OCI-LY1 (cell line): Measurements from ENCODE around the gene PIGU.

Experiments used
- H2AFZ ChIP-seq: fragments of 200-600 bp; sonication (generic), shearing (Covaris generic); 2 replicates; pipeline ENCODE4 v1.6.0; 2014; ENCODE audit warnings: antibody characterized with exemption, mild to moderate bottlenecking, low read length
- H3F3A ChIP-seq: fragments of 200-600 bp; sonication (generic), shearing (Covaris generic); 2 replicates; pipeline ENCODE4 v1.6.0; 2014; ENCODE audit warnings: mild to moderate bottlenecking, antibody characterized with exemption, low read length, moderate library complexity; ENCODE audit not compliant: insufficient read depth
- H3K27ac ChIP-seq: fragments of 200-600 bp; sonication (generic); 2 replicates; pipeline ENCODE4 v1.5.1; 2014; ENCODE audit warnings: low read length, mixed run types, mild to moderate bottlenecking, low read depth; ENCODE audit not compliant: poor library complexity, severe bottlenecking
- H3K27me3 ChIP-seq: fragments of 200-600 bp; sonication (generic); 2 replicates; pipeline ENCODE4 v1.6.0; 2014; ENCODE audit warnings: antibody characterized with exemption, mild to moderate bottlenecking, low read length, moderate library complexity; ENCODE audit not compliant: insufficient read depth
- H3K36me3 ChIP-seq: fragments of 200-600 bp; sonication (generic); 2 replicates; pipeline ENCODE4 v1.6.1; 2014; ENCODE audit warnings: mild to moderate bottlenecking, antibody characterized with exemption, low read length, moderate library complexity, mixed read lengths; ENCODE audit not compliant: insufficient read depth
- H3K4me1 ChIP-seq: fragments of 200-600 bp; sonication (generic); 2 replicates; pipeline ENCODE4 v1.5.1; 2014; ENCODE audit warnings: mild to moderate bottlenecking, low read length, moderate library complexity; ENCODE audit not compliant: insufficient read depth, severe bottlenecking
- H3K4me2 ChIP-seq: fragments of 200-600 bp; sonication (generic), shearing (Covaris generic); 2 replicates; pipeline ENCODE4 v1.6.1; 2014; ENCODE audit warnings: low read length
- H3K4me3 ChIP-seq: fragments of 200-600 bp; sonication (generic); 2 replicates; pipeline ENCODE4 v1.5.1; 2014; ENCODE audit warnings: low read length, low read depth, mild to moderate bottlenecking, mixed read lengths; ENCODE audit not compliant: poor library complexity, severe bottlenecking
- H3K79me2 ChIP-seq: fragments of 200-600 bp; shearing (Covaris generic); 2 replicates; pipeline ENCODE4 v1.6.1; 2016; ENCODE audit warnings: mixed run types, low read length, mixed read lengths; ENCODE audit not compliant: insufficient read depth
- H3K9ac ChIP-seq: fragments of 200-600 bp; sonication (generic), shearing (Covaris generic); 2 replicates; pipeline ENCODE4 v1.6.1; 2014; ENCODE audit warnings: mild to moderate bottlenecking, low read length, mixed read lengths
- H3K9me2 ChIP-seq: fragments of 200-600 bp; sonication (generic), shearing (Covaris generic); 2 replicates; pipeline ENCODE4 v1.6.1; 2014; ENCODE audit warnings: low read depth, mild to moderate bottlenecking, low read length, mixed read lengths
- H3K9me3 ChIP-seq: fragments of 200-600 bp; shearing (Covaris generic); 2 replicates; pipeline ENCODE4 v1.6.1; 2014; ENCODE audit warnings: low read length, mixed read lengths
- H4K20me1 ChIP-seq: fragments of 200-600 bp; sonication (generic), shearing (Covaris generic); 2 replicates; pipeline ENCODE4 v1.6.0; 2016; ENCODE audit warnings: mild to moderate bottlenecking, low read length; ENCODE audit not compliant: insufficient read depth
- CTCF ChIP-seq: fragments of 200-600 bp; sonication (generic), shearing (Covaris generic); IDR thresholded peaks from 2 replicates; pipeline ENCODE4 v1.5.1; 2017; ENCODE audit warnings: mild to moderate bottlenecking, antibody characterized with exemption, low read length, moderate library complexity, mixed read lengths
- EZH2 ChIP-seq: fragments of 200-600 bp; sonication (generic), shearing (Covaris generic); IDR thresholded peaks from 2 replicates; pipeline ENCODE4 v1.8.0; 2017; ENCODE audit warnings: borderline replicate concordance, mixed run types, mild to moderate bottlenecking, antibody characterized with exemption, low read length, moderate library complexity, mixed read lengths

PIGU gene

GRCh38 chr20:34675993-34676641, 775 bp downstream of the PIGU start:
- Histone ChIP-seq H3K4me1 (peaks cover 20% of the 10 kb centered on the region), H2AFZ (no peak overlapping the region), H3K4me3 (peak overlapping the region; percentile 78), H3K27me3 (no peaks in the 10 kb centered on the region), H3K9ac (peak overlapping the region; percentile 76), H3K79me2 (peaks cover 10% of the 10 kb centered on the region), H3K4me2 (peak overlapping the region; percentile 93), H3K9me3 (no peaks in the 10 kb centered on the region), H3K36me3 (no peaks in the 10 kb centered on the region), H3K27ac (peak overlapping the region; percentile 19), H3K9me2 (no peaks in the 10 kb centered on the region), H4K20me1 (no peaks in the 10 kb centered on the region), H3F3A (no peaks in the 10 kb centered on the region)
- TF ChIP-seq CTCF (no peak), EZH2 (no peak)

GRCh38 chr20:34675561-34675960, 1.3 kb downstream of the PIGU start:
- Histone ChIP-seq H3K9me2 (no peaks in the 10 kb centered on the region), H2AFZ (no peak overlapping the region), H3K4me3 (peak overlapping the region; percentile 78), H3K4me2 (peak overlapping the region; percentile 93), H3K79me2 (peaks cover 10% of the 10 kb centered on the region), H3K27me3 (no peaks in the 10 kb centered on the region), H3F3A (no peaks in the 10 kb centered on the region), H3K36me3 (no peaks in the 10 kb centered on the region), H3K27ac (no peak overlapping the region), H3K4me1 (peaks cover 20% of the 10 kb centered on the region), H3K9me3 (no peaks in the 10 kb centered on the region), H4K20me1 (no peaks in the 10 kb centered on the region), H3K9ac (peak overlapping the region; percentile 27; the same call in 1 of the 2 replicates)
- TF ChIP-seq EZH2 (no peak), CTCF (no peak)

DNA sequence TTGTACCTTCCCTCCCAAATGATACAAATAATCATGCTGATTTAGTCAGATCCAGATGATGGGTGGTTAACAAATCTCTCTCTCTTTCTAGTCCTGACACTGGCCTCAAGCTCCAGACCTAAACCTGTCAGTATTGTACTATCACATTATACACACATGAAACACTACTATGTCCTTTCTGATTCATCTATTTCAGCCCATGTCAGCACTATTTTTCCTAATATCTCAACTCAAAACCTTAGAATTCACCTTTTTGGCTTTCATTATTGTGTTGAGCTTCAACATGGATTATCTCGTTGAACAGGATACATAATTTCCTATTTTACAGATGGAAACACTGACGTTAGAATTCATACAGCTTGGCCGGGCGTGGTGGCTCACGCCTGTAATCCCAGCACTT, 3.5 kb downstream of the PIGU start:
- no peak overlapping the region for H2AFZ ChIP-seq
- no peaks in the 10 kb centered on the region for H4K20me1 ChIP-seq
- H3K4me3 ChIP-seq, result no peak overlapping the region
- no peak overlapping the region for H3K27ac ChIP-seq
- H3K9me3 ChIP-seq, result no peaks in the 10 kb centered on the region
- no peaks in the 10 kb centered on the region for H3F3A ChIP-seq
- TF ChIP-seq CTCF (no peak), EZH2 (no peak)
- H3K4me1 ChIP-seq, result peaks cover 20% of the 10 kb centered on the region
- no peak overlapping the region for H3K4me2 ChIP-seq
- no peaks in the 10 kb centered on the region for H3K9me2 ChIP-seq
- no peaks in the 10 kb centered on the region; the same call in 1 of the 2 replicates for H3K36me3 ChIP-seq
- H3K9ac ChIP-seq, result no peak overlapping the region
- H3K79me2 ChIP-seq, result peaks cover 10% of the 10 kb centered on the region
- no peaks in the 10 kb centered on the region for H3K27me3 ChIP-seq
